ENCODE data around the gene MEOX1.

GRCh38 chr17:43645450-43645764 is 16.3 kb downstream of the MEOX1 start:
- no peak for TF ChIP-seq CTCF (IDR thresholded peaks at IDR 0.05)
- no peak for TF ChIP-seq POLR2A (IDR thresholded peaks at IDR 0.05)

Measured in Peyer's patch (tissue), 4 donors.